Measurements from ENCODE around the gene CD80. TPM values are rescaled to one million over a fixed set of nuclear protein-coding genes. Genes with fewer than 3 reads are reported as not detected.

The CD80 gene
- total RNA-seq, 4 donors from 2014 or later, result 0.50 to 0.96 (median 0.93) TPM; not detected in 1

GRCh38 chr3:119500265-119500664 lies 59.1 kb downstream of the CD80 start:
- DNase-seq (ENCODE audit: low spot score), result no peak
- ATAC-seq (ENCODE audit: low FRiP score), result no peak

DNA sequence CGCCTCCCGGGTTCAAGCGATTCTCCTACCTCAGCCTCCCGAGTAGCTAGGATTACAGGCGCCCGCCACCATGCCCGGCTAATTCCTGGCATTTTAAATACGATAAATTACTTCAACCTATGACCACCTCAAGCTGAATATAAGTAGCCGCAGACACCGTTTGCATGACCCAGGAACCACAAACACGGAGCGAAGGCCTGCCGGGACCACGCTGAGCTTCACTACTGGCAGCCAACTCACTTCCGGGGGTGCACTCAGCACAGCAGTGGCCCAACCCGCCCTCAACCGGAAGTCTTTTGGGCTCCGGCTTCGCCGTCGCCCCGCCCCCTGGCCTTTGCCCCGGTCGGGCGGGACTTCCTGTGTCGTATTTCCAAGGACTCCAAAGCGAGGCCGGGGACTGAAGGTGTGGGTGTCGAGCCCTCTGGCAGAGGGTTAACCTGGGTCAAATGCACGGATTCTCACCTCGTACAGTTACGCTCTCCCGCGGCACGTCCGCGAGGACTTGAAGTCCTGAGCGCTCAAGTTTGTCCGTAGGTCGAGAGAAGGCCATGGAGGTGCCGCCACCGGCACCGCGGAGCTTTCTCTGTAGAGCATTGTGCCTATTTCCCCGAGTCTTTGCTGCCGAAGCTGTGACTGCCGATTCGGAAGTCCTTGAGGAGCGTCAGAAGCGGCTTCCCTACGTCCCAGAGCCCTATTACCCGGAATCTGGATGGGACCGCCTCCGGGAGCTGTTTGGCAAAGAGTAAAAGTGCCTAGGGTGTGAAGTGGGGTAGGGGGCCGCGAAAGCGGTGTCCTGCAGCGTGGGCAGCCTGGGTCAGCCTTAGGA lies 61.0 kb downstream of the CD80 start, which contains the start of gene TIMMDC1:
Gene TIMMDC1 (plus strand): TSS at position 362 of the 826 bp plus-strand sequence. CDS start 187 bp downstream, at position 549.
- TF ChIP-seq, protein P1, sequence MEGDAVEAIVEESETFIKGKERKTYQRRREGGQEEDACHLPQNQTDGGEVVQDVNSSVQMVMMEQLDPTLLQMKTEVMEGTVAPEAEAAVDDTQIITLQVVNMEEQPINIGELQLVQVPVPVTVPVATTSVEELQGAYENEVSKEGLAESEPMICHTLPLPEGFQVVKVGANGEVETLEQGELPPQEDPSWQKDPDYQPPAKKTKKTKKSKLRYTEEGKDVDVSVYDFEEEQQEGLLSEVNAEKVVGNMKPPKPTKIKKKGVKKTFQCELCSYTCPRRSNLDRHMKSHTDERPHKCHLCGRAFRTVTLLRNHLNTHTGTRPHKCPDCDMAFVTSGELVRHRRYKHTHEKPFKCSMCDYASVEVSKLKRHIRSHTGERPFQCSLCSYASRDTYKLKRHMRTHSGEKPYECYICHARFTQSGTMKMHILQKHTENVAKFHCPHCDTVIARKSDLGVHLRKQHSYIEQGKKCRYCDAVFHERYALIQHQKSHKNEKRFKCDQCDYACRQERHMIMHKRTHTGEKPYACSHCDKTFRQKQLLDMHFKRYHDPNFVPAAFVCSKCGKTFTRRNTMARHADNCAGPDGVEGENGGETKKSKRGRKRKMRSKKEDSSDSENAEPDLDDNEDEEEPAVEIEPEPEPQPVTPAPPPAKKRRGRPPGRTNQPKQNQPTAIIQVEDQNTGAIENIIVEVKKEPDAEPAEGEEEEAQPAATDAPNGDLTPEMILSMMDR (IDR thresholded peaks at IDR 0.05), result no peak
- DNase-seq (ENCODE audit: low spot score), result peak; percentile 82
- ATAC-seq (ENCODE audit: low FRiP score), result peak; percentile 100

More at GRCh38 chr3:119500265-119500664, 59.1 kb downstream of the CD80 start:
- TF ChIP-seq, protein P1 (IDR thresholded peaks at IDR 0.05), result no peak

DNA sequence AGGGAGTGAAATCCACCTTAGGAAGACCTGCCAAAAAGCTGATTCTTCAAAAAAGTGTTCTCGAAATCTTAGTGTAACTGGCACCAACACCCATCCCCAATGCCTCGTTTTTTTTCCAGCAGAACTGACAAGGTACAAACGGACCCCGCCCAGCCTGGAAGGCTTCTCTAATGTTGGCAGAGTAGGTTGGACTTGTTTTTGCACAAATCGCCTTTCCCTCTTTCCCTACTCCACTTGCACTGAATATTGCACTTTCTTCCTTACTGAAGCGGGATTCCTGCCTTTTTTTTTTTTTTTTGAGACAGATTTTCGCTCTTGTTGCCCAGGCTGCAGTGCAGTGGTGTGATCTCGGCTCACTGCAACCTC lies 61.6 kb downstream of the CD80 start:
- DNase-seq (ENCODE audit: low spot score), result no peak
- peak; percentile 59 for ATAC-seq (ENCODE audit: low FRiP score)
- TF ChIP-seq, protein P1 (IDR thresholded peaks at IDR 0.05), result no peak

- TF ChIP-seq, protein P1 (IDR thresholded peaks at IDR 0.05), result no peak
- ATAC-seq (ENCODE audit: low FRiP score) (no peak), DNase-seq (ENCODE audit: low spot score) (no peak)
Measured at GRCh38 chr3:119494597-119494996, 64.8 kb downstream of the CD80 start.

- DNase-seq (ENCODE audit: low spot score), result no peak
- no peak for ATAC-seq (ENCODE audit: low FRiP score)
- TF ChIP-seq, protein P1 (IDR thresholded peaks at IDR 0.05), result no peak
Measured at GRCh38 chr3:119492810-119493209, 66.6 kb downstream of the CD80 start.

DNA sequence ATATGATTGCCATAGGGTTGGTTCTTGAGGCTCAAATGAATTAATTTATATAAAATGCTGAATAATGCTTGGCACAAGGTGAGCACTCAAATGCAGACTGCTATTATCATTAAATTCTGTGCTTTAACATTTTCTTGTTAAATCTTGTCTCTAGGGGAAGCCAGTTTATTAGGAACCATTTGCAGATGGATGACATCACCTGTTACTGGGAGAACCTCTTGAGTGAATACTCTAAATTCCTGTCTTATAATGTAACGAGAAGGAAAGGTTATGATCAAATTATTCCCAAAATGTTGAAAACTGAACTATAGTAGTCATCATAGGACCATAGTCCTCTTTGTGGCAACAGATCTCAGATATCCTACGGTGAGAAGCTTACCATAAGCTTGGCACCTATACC lies 67.3 kb downstream of the CD80 start:
- DNase-seq (ENCODE audit: low spot score), result no peak
- ATAC-seq (ENCODE audit: low FRiP score), result no peak
- TF ChIP-seq, protein P1 (IDR thresholded peaks at IDR 0.05), result no peak

GRCh38 chr3:119490153-119490552 lies 69.3 kb downstream of the CD80 start:
- TF ChIP-seq, protein P1 (IDR thresholded peaks at IDR 0.05), result no peak
- DNase-seq (ENCODE audit: low spot score) (no peak), ATAC-seq (ENCODE audit: low FRiP score) (no peak)

Measured in omental fat pad (tissue), 4 donors.